Liver (tissue), 3 donors: ENCODE data around the gene AKR1C1.

Experiments used
- CTCF ChIP-seq: fragments of 150-350 bp; IDR thresholded peaks from 2 replicates; pipeline ENCODE4 v1.5.1; 2017; ENCODE audit warnings: improper control_type of control experiment, low read depth, low read length; ENCODE audit not compliant: missing input control
- FOXA1 ChIP-seq: IDR thresholded peaks from 2 replicates; pipeline ENCODE4 v1.6.1; 2016; ENCODE audit warnings: antibody characterized with exemption
- RXRA ChIP-seq, 2 donors: IDR thresholded peaks; 2 replicates each; pipeline ENCODE4 v1.6.1; 2017 to 2018; ENCODE audit warnings: antibody characterized with exemption in 2 of 2, mild to moderate bottlenecking in 1 of 2
- SP1 ChIP-seq: IDR thresholded peaks from 2 replicates; pipeline ENCODE4 v1.6.1; 2018; ENCODE audit warnings: antibody characterized with exemption, mild to moderate bottlenecking
- TAF1 ChIP-seq: conservative IDR thresholded peaks from 2 replicates; pipeline ENCODE4 v1.6.1; 2016; ENCODE audit warnings: antibody characterized with exemption, mild to moderate bottlenecking
- TF ChIP-seq, protein P1 (sequence below): IDR thresholded peaks from 2 replicates; pipeline ENCODE4 v1.6.1; 2016; ENCODE audit warnings: antibody characterized with exemption
- TF ChIP-seq, protein P2 (sequence below): IDR thresholded peaks from 2 replicates; pipeline ENCODE4 v1.6.1; 2016; ENCODE audit warnings: antibody characterized with exemption, mild to moderate bottlenecking
- donor health status: healthy.
- donor health status: healthy.

- TF ChIP-seq CTCF: no peak
- TF ChIP-seq, protein P1, sequence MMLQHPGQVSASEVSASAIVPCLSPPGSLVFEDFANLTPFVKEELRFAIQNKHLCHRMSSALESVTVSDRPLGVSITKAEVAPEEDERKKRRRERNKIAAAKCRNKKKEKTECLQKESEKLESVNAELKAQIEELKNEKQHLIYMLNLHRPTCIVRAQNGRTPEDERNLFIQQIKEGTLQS: no peak
- TF ChIP-seq, protein P2, sequence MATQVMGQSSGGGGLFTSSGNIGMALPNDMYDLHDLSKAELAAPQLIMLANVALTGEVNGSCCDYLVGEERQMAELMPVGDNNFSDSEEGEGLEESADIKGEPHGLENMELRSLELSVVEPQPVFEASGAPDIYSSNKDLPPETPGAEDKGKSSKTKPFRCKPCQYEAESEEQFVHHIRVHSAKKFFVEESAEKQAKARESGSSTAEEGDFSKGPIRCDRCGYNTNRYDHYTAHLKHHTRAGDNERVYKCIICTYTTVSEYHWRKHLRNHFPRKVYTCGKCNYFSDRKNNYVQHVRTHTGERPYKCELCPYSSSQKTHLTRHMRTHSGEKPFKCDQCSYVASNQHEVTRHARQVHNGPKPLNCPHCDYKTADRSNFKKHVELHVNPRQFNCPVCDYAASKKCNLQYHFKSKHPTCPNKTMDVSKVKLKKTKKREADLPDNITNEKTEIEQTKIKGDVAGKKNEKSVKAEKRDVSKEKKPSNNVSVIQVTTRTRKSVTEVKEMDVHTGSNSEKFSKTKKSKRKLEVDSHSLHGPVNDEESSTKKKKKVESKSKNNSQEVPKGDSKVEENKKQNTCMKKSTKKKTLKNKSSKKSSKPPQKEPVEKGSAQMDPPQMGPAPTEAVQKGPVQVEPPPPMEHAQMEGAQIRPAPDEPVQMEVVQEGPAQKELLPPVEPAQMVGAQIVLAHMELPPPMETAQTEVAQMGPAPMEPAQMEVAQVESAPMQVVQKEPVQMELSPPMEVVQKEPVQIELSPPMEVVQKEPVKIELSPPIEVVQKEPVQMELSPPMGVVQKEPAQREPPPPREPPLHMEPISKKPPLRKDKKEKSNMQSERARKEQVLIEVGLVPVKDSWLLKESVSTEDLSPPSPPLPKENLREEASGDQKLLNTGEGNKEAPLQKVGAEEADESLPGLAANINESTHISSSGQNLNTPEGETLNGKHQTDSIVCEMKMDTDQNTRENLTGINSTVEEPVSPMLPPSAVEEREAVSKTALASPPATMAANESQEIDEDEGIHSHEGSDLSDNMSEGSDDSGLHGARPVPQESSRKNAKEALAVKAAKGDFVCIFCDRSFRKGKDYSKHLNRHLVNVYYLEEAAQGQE: no peak
- TF ChIP-seq TAF1: no peak
- TF ChIP-seq RXRA (IDR thresholded peaks at IDR 0.05): no peak
- no peak for TF ChIP-seq FOXA1
- TF ChIP-seq SP1: no peak
Observed at GRCh38 chr10:4943821-4944220, 19.4 kb upstream of the AKR1C1 start.
